ENCODE measurements around the gene CELF5.

CELF5 gene

GRCh38 chr19:3243819-3244700 lies 19.6 kb downstream of the CELF5 start:
- peak in 1 of 3 experiments; percentile 24 for DNase-seq (ENCODE audit: low read depth in 3 of 3)

DNA sequence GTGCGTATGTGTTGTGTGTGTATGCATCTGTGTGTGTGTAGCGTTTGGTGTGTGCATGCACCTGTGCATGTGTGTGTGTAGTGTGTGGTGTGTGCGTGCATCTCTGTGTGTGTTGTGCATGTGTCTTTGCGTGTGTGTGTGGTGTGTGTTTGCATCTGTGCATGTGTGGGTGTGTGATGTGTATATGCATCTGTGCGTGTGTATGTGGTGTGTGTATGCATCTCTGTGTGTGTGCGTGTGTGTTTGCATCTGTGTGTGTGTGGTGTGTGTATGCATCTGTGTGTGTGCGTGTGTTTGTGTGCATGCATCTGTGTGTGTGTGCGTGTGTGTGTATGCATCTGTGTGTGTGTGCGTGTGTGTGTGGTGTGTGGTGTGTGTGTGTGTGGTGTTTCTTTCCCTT lies 20.6 kb downstream of the CELF5 start:
- no peak for DNase-seq (ENCODE audit: low read depth in 3 of 3)

- DNase-seq (ENCODE audit: low read depth in 3 of 3): no peak
These were observed 24.4 kb downstream of the CELF5 start for GRCh38 chr19:3248728-3249326.

DNA sequence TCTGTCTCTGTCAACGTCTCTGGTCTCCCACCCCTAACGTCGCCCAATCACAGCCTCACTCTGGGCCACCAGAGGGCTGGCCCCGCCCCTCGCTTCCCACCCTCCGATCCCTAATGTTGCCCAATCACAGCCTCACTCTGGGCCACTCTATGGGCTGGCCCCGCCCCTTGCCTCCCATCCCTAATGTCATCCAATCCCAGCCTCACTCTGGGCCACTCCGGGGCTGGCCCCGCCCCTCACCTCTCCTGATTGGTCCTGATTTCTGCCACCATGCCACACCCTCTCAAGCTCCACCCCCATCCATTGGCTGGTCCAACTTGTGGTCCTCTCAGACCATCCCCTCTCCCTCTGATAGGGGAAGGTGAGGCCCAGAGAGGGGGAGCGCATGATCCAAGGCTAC lies 24.9 kb downstream of the CELF5 start:
- DNase-seq (ENCODE audit: low read depth in 3 of 3): no peak

- DNase-seq (ENCODE audit: low read depth in 3 of 3): peak; percentile 18 to 22 (median 20)
These were observed 26.2 kb downstream of the CELF5 start for GRCh38 chr19:3250675-3251074.

DNA sequence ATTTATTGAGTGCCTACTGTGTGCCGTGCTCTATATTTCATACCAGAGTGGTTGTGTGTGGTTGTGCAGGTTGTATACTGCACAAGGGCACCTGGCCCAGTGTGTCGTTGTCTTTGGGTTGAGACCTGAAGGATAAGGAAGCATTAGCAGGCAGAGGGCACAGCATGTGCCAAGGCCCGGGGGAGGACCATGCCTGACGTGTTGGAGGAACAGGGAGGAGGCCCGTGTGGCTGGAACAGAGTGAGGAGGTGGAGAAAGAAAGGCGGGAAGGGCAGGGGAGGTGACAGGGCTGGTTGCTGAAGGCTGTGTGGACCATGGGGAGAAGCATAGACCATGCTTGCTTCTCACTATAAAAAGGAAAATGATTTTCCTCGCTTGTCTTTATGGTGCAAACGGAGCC lies 26.8 kb downstream of the CELF5 start:
- no peak for DNase-seq (ENCODE audit: low read depth in 3 of 3)

- no peak for DNase-seq (ENCODE audit: low read depth in 3 of 3)
These were observed 28.2 kb downstream of the CELF5 start for GRCh38 chr19:3252650-3253049.

DNA sequence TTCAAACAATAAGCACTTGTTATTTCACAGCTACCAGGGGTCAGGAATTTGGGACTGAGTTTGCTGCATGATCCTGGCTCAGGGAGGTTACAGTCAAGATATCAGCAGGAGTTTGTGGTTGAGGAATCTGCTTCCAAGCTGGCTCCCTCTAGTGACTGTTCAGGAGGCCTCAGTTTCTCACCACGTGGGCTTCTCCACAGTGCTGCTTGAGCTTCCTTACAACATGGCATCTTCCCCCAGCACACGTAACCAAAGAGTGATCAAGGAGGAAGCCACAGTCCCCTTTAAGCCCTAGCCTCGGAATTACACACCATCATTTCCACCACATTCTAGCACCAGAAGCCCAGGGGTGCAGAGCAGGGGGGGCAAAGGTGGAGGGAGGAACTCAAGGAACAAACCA lies 28.8 kb downstream of the CELF5 start:
- no peak for DNase-seq (ENCODE audit: low read depth in 3 of 3)

- DNase-seq (ENCODE audit: low read depth in 3 of 3): no peak
These were observed 30.1 kb downstream of the CELF5 start for GRCh38 chr19:3254520-3254919.

DNA sequence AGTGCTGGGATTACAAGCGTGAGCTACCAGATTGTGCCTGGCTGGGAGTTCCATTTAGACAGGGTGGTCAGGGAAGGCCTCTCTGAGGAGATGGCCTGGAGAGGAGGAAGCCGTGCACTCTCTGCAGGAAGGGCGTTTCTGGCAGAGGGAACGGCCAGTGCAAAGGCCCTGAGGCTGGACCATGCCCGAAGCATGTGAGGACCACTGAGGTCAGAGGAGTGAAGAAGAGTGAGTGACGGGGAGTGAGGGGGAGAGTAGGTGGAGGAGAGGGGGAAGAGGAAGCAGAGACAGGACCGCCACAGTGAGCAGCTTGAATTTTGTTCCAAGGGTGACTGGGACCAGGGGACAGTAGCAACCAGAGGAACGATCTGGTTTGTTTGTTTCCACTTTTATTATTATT lies 32.6 kb downstream of the CELF5 start:
- DNase-seq (ENCODE audit: low read depth in 3 of 3): no peak

- DNase-seq (ENCODE audit: low read depth in 3 of 3): no peak
These were observed 37.9 kb downstream of the CELF5 start for GRCh38 chr19:3262362-3262761.

DNA sequence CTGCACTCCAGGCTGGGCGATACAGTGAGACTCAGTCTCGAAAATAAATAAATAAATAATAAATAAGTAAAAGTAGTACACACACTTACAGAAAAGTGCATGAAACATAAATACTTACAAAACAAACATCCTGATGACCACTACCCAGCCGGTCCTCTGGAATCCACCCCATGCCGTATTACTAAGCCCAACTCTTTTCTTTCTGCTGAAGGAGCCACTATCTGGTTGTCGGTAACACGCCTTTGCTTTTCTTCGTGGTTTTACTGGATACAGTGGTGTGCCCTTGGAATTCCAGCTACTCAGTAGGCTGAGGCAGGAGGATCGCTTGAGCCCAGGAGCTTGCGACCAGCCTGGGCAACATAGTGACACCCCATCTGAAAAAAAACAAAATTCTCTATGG lies 39.4 kb downstream of the CELF5 start:
- no peak for DNase-seq (ENCODE audit: low read depth in 3 of 3)

GRCh38 chr19:3265432-3265831 lies 41.0 kb downstream of the CELF5 start:
- DNase-seq (ENCODE audit: low read depth in 3 of 3): no peak

GRCh38 chr19:3266092-3266693 lies 41.7 kb downstream of the CELF5 start:
- DNase-seq (ENCODE audit: low read depth in 3 of 3): no peak

DNA sequence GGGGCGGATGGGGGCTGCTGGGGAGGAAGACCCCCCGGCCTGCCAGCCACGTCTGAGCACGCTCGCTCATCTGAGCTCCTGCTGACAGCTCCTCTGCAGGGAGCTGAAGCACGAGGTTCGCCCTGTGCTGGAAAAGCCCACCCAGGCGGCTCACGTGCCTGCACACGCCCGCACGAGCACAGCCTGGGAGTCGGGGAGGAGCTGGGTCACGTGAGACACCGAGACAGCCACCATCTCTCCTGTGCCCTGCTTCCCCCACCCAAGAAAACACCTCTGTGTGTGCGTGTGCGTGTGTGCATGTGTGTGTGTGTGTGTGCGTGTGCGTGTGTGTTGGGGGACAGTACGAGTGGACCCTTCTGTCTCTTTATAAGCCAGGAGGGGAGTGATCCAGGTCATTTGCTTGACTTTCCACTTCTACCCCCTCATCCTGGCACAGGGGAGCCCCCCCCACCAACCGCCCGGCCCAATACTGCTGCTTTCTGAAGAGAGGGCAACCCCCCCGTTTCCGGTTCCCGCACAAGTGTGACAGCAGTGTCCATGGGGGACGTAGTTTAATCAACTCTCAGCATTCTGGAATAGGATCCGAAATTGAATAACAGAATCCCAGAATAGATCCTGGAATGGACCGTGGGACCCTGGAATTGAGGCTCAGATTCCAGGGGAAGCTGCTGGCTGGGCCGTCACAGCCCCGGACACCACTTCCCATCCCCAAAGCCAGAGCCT lies 42.5 kb downstream of the CELF5 start:
- no peak for DNase-seq (ENCODE audit: low read depth in 3 of 3)

GRCh38 chr19:3268326-3268725 lies 43.9 kb downstream of the CELF5 start:
- no peak for DNase-seq (ENCODE audit: low read depth in 3 of 3)

DNA sequence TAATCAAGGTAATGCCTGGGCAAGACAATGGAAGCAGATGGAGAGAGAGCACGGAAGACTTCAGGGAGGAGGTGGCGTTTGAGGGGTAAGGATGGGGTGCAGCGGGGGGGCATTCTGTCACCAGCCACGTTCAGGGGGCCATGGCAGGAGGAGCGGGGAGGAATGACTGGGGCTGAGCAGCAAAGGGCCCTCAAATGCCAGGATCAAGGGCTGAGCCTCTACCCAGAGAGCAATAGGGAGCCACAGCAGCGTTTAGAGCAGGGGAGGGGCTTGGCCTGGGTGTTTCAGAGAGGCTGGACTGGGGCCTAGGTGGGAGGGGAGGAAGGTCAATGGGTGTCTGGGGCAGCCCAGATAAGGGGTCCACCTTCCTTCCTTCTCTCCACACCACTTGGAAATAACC lies 44.3 kb downstream of the CELF5 start:
- no peak for DNase-seq (ENCODE audit: low read depth in 3 of 3)

GRCh38 chr19:3269916-3270671 lies 45.6 kb downstream of the CELF5 start:
- no peak for DNase-seq (ENCODE audit: low read depth in 3 of 3)

- DNase-seq (ENCODE audit: low read depth in 3 of 3): peak; percentile 10 to 43 (median 36)
These were observed 46.4 kb downstream of the CELF5 start for GRCh38 chr19:3270902-3271301.

GRCh38 chr19:3272401-3272931 lies 48.0 kb downstream of the CELF5 start:
- no peak for DNase-seq (ENCODE audit: low read depth in 3 of 3)

DNA sequence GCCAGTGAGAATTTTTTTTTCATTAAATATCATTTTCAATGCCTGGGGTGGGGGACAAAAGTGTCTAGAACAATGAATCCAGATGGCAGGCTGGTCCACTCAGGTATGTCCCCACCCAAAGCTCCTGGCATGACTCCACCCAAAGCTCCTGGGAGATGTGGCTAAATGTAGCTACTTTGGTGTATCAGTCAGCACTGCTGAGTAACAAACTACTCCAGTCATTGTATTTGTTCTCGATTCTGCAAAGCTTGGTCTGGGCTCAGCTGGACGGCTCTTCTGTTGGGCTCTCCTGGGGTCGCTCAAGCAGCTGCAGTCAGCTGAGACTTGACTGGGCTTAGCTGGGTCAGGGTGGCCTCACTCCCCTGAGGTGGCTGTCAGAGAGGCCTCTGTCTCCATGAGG lies 48.5 kb downstream of the CELF5 start:
- no peak for DNase-seq (ENCODE audit: low read depth in 3 of 3)

All from stimulated activated CD4-positive, alpha-beta T cell treated with anti-CD3 and anti-CD28 coated beads, TNF-alpha, amount 100 ng/mL, for 4 hours (primary cell).